Endothelial cell of umbilical vein (primary cell): Measurements from ENCODE around the gene XAF1. TPM values are rescaled to one million over a fixed set of nuclear protein-coding genes. Genes with fewer than 3 reads are reported as not detected.

Experiments
- BruUV-seq: library from RNA; stranded (reverse); fragments of 400-500 nt; replicated peaks from 2 replicates; lab custom pipeline; 2021; lab: Mats Ljungman, UMichigan
- CTCF ChIA-PET: fragments of 300-600, 350-600 bp; sonication (Branson Sonifier 250); formaldehyde crosslinking; loops from one replicate; lab custom pipeline; 2021; ENCODE audit warnings: antibody characterized with exemption, inconsistent platforms; lab: Charles Lee
- POLR2A ChIA-PET: fragments of 300-600, 350-600 bp; sonication (Branson Sonifier 250); formaldehyde crosslinking; loops from one replicate; lab custom pipeline; 2021; ENCODE audit warnings: antibody characterized with exemption, inconsistent platforms; lab: Charles Lee
- DNase-seq: peaks from one replicate; pipeline ENCODE4 v3.0.0-alpha.2; 2011; ENCODE audit warnings: low read depth, low spot score
- FAIRE-seq: peaks from 2 replicates; lab custom pipeline; 2011; peaks lifted over from hg19 to GRCh38; lab: Jason Lieb, UNC
- H2AFZ ChIP-seq: 2 replicates; pipeline ENCODE4 v1.6.0; 2012; ENCODE audit warnings: low read depth, low read length, control low read depth, inconsistent platforms
- H3K27ac ChIP-seq: 2 replicates; pipeline ENCODE4 v1.5.1; 2011; ENCODE audit warnings: low read depth, mild to moderate bottlenecking, control low read depth, low read length, moderate library complexity; ENCODE audit not compliant: insufficient read depth
- H3K27me3 ChIP-seq, 2 experiments: 2 replicates each; pipeline versions ENCODE4 v1.6.0 to v1.6.1; 2011; ENCODE audit warnings: low read length in 2 of 2, mixed read lengths in 1 of 2; ENCODE audit not compliant: control insufficient read depth in 2 of 2, insufficient read depth in 2 of 2
- H3K36me3 ChIP-seq, 2 experiments: 2 replicates in 1 of 2; 3 replicates in 1 of 2; pipeline ENCODE4 v1.5.1; 2011; ENCODE audit warnings: low read length in 2 of 2, mild to moderate bottlenecking in 1 of 2, moderate library complexity in 1 of 2; ENCODE audit not compliant: control insufficient read depth in 2 of 2, insufficient read depth in 2 of 2; ENCODE audit errors: extremely low read depth in 1 of 2
- H3K4me1 ChIP-seq: 3 replicates; pipeline ENCODE4 v1.5.1; 2011; ENCODE audit warnings: mild to moderate bottlenecking, low read length; ENCODE audit not compliant: control insufficient read depth, insufficient read depth; ENCODE audit errors: extremely low read depth
- H3K4me2 ChIP-seq: 2 replicates; pipeline ENCODE4 v1.6.1; 2011; ENCODE audit warnings: low read length, control low read depth, mixed read lengths; ENCODE audit not compliant: insufficient read depth
- H3K4me3 ChIP-seq, 3 experiments: fragments of 200-600 bp in 1 of 3; sonication (generic), shearing (Covaris generic) in 1 of 3; replicated peaks in 1 of 3; 2 replicates each; pipeline ENCODE4 v1.5.1; 2011 to 2016; ENCODE audit warnings: control low read depth in 3 of 3, low read length in 3 of 3, mild to moderate bottlenecking in 2 of 3, inconsistent platforms in 1 of 3, low read depth in 1 of 3, moderate library complexity in 1 of 3; ENCODE audit not compliant: insufficient read depth in 1 of 3
- H3K79me2 ChIP-seq: 2 replicates; pipeline ENCODE4 v1.6.0; 2012; ENCODE audit warnings: low read length, inconsistent platforms; ENCODE audit not compliant: control insufficient read depth, insufficient read depth
- H3K9ac ChIP-seq: replicated peaks from 2 replicates; pipeline ENCODE3; 2011; ENCODE audit warnings: low read length, control low read depth; ENCODE audit not compliant: insufficient read depth; ENCODE audit errors: extremely low read depth
- H3K9me1 ChIP-seq: replicated peaks from 3 replicates; pipeline ENCODE4 v1.6.0; 2011; ENCODE audit warnings: mild to moderate bottlenecking, low read length; ENCODE audit not compliant: control insufficient read depth, insufficient read depth; ENCODE audit errors: extremely low read depth
- H3K9me3 ChIP-seq: replicated peaks from 2 replicates; pipeline ENCODE4 v1.5.1; 2012; ENCODE audit warnings: low read length, inconsistent platforms; ENCODE audit not compliant: control insufficient read depth, insufficient read depth
- H4K20me1 ChIP-seq: replicated peaks from 2 replicates; pipeline ENCODE3; 2011; ENCODE audit warnings: mild to moderate bottlenecking, low read length; ENCODE audit not compliant: control insufficient read depth, insufficient read depth; ENCODE audit errors: extremely low read depth
- EZH2 ChIP-seq: IDR thresholded peaks from 2 replicates; pipeline ENCODE4 v1.6.1; 2012; ENCODE audit warnings: borderline replicate concordance, low read depth, mild to moderate bottlenecking, moderate library complexity, low read length, inconsistent platforms; ENCODE audit not compliant: severe bottlenecking
- FOS ChIP-seq: IDR thresholded peaks from 2 replicates; pipeline ENCODE4 v1.6.1; 2011; ENCODE audit warnings: mild to moderate bottlenecking, low read length, moderate library complexity, borderline replicate concordance; ENCODE audit not compliant: insufficient read depth
- GATA2 ChIP-seq: IDR thresholded peaks from 2 replicates; pipeline ENCODE4 v1.7.0; 2011; ENCODE audit warnings: low read depth, mild to moderate bottlenecking, moderate library complexity, mixed read lengths, low read length; ENCODE audit not compliant: insufficient read length, insufficient read depth
- JUN ChIP-seq: IDR thresholded peaks from 2 replicates; pipeline ENCODE4 v1.6.1; 2011; ENCODE audit warnings: borderline replicate concordance, low read depth; ENCODE audit not compliant: insufficient read length, insufficient read depth
- MAX ChIP-seq: IDR thresholded peaks from 2 replicates; pipeline ENCODE4 v1.6.1; 2011; ENCODE audit not compliant: insufficient read depth, insufficient read length
- MYC ChIP-seq: IDR thresholded peaks from one replicate; pipeline ENCODE4 v1.6.1; 2011; ENCODE audit warnings: mild to moderate bottlenecking, low read depth, low read length
- POLR2A ChIP-seq: IDR thresholded peaks from 2 replicates; pipeline ENCODE4 v1.6.1; 2012; ENCODE audit warnings: low read depth, mild to moderate bottlenecking, control low read depth, low read length
- POLR2AphosphoS5 ChIP-seq: IDR thresholded peaks from 2 replicates; pipeline ENCODE4 v1.6.1; 2012; ENCODE audit warnings: low read depth, mild to moderate bottlenecking, control low read depth, low read length, moderate library complexity; ENCODE audit not compliant: insufficient read depth
- dilution Hi-C: fragments of 300-500 bp; cut with MboI; formaldehyde crosslinking; loops from one replicate; pipeline ENCODE4 v1.15.0; 2019; ENCODE audit warnings: low sequenced_read_pairs; ENCODE audit not compliant: extremely low pct_ligation_motif_present
- intact Hi-C: fragments of 100-400 bp; cut with micrococcal nuclease; formaldehyde crosslinking; loops from one replicate; pipeline ENCODE4 v1.10.0; 2022
- polyA plus RNA-seq, 4 experiments: library from polyadenylated mRNA; depleted of rRNA in 3 of 4; stranded (reverse) in 3 of 4; unstranded in 1 of 4; fragments of >200 nt; gene quantifications; 2 replicates each; pipeline versions ENCODE4 v1.2.1 to v1.2.3, GENCODE V29; 2011 to 2012; ENCODE audit warnings: missing spikeins in 1 of 4
- total RNA-seq: library from RNA; stranded (reverse); gene quantifications from 2 replicates; pipeline ENCODE4 v1.2.3, GENCODE V29; 2021
- TF ChIP-seq, protein P1 (sequence below), 2 donors: IDR thresholded peaks; 1 replicate in 1 of 2; 2 replicates in 1 of 2; pipeline ENCODE4 v1.5.1; 2011; ENCODE audit warnings: low read length in 2 of 2, mild to moderate bottlenecking in 2 of 2, moderate library complexity in 2 of 2, control low read depth in 1 of 2, inconsistent platforms in 1 of 2, low read depth in 1 of 2; ENCODE audit not compliant: insufficient read depth in 1 of 2; ENCODE audit errors: extremely low read depth in 1 of 2

XAF1 gene
- total and polyA plus RNA-seq, 2 donors (not counting 3 experiments of a cell fraction or from before 2014, with no cell fraction given): 6.3 to 21.5 TPM

- Histone ChIP-seq H3K4me1 (no peaks in the 10 kb centered on the region), H3K4me3 (no peak within 1 kb of the TSS), H3K36me3 (no peaks in the 10 kb centered on the region), H2AFZ (peak within 1 kb of the TSS; percentile 11), H3K9me3 (no peaks in the 10 kb centered on the region), H3K4me2 (no peak within 1 kb of the TSS), H3K9me1 (no peaks in the 10 kb centered on the region), H3K27me3 (peaks cover 28 to 32% of the 10 kb centered on the region in 2 experiments), H3K9ac (no peak within 1 kb of the TSS), H3K79me2 (no peaks in the 10 kb centered on the region), H4K20me1 (no peaks in the 10 kb centered on the region), H3K27ac (no peak within 1 kb of the TSS)
- ChIA-PET CTCF (interaction anchor here (1.2 to 2.4 kb wide), 4 partner anchors 12 to 130 kb away, joined by 3 to 12 read pairs (median 6); no protein-coding TSS in a partner anchor), POLR2A (no interaction called here)
- dilution Hi-C loops (no loop called here), intact Hi-C loops (no loop called here)
- BruUV-seq: no TSS peak
- TF ChIP-seq JUN (no peak), POLR2AphosphoS5 (no peak), MYC (no peak)
- TF ChIP-seq, protein P1, sequence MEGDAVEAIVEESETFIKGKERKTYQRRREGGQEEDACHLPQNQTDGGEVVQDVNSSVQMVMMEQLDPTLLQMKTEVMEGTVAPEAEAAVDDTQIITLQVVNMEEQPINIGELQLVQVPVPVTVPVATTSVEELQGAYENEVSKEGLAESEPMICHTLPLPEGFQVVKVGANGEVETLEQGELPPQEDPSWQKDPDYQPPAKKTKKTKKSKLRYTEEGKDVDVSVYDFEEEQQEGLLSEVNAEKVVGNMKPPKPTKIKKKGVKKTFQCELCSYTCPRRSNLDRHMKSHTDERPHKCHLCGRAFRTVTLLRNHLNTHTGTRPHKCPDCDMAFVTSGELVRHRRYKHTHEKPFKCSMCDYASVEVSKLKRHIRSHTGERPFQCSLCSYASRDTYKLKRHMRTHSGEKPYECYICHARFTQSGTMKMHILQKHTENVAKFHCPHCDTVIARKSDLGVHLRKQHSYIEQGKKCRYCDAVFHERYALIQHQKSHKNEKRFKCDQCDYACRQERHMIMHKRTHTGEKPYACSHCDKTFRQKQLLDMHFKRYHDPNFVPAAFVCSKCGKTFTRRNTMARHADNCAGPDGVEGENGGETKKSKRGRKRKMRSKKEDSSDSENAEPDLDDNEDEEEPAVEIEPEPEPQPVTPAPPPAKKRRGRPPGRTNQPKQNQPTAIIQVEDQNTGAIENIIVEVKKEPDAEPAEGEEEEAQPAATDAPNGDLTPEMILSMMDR (IDR thresholded peaks at IDR 0.05; ENCODE audit: extremely low read depth in 1 of 2, insufficient read depth in 1 of 2, low read depth in 1 of 2, low read length in 2 of 2): peak; percentile 12 to 53
- FAIRE-seq: no peak
- peak; percentile 8 for DNase-seq
Observed at GRCh38 chr17:6713130-6713917, 42.5 kb upstream of the XAF1 start, which contains the start of gene SLC13A5. Gene SLC13A5 (minus strand): TSS chr17:6713369. CDS start chr17:6713333, 36 bp downstream.

DNA sequence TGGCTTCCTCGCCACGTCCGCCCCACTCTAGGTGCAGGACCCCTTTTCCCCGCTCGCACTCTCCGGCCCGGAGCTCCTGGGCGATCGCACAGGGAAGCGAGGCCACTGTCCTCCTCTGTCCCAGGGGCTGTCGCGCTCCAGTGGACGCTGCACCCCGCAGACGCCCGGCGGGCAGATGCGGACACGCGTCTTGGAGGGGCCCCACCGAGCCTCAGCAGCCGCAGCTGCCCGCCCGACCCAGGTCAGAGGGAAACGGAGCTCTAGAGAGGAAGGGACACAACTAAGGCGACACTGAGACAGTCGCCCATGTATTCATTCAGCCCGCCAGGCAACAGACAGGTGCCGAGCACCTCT, 42.0 kb upstream of the XAF1 start:
- H3K4me2 ChIP-seq: no peak overlapping the region
- POLR2A ChIA-PET: no interaction called here
- no peaks in the 10 kb centered on the region for H3K79me2 ChIP-seq
- no peak for DNase-seq
- no peak overlapping the region for H3K9ac ChIP-seq
- dilution Hi-C loops (no loop called here), intact Hi-C loops (no loop called here)
- H4K20me1 ChIP-seq: no peaks in the 10 kb centered on the region
- H3K4me3 ChIP-seq: no peak overlapping the region
- no peaks in the 10 kb centered on the region for H3K9me3 ChIP-seq
- no peak for FAIRE-seq
- no peaks in the 10 kb centered on the region for H3K9me1 ChIP-seq
- no peaks in the 10 kb centered on the region for H3K36me3 ChIP-seq
- H3K27ac ChIP-seq: no peak overlapping the region
- H3K27me3 ChIP-seq: peaks cover 28 to 32% of the 10 kb centered on the region in 2 experiments
- no peaks in the 10 kb centered on the region for H3K4me1 ChIP-seq
- no peak for TF ChIP-seq EZH2
- no peak for TF ChIP-seq POLR2AphosphoS5
- no peak for TF ChIP-seq POLR2A
- no peak for TF ChIP-seq JUN
- no peak for TF ChIP-seq MAX
- TF ChIP-seq FOS: no peak
- no peak for TF ChIP-seq GATA2
- TF ChIP-seq MYC: no peak
- TF ChIP-seq, protein P1 (IDR thresholded peaks at IDR 0.05; ENCODE audit: extremely low read depth in 1 of 2, insufficient read depth in 1 of 2, low read depth in 1 of 2, low read length in 2 of 2): no peak
- H2AFZ ChIP-seq: peak overlapping the region; percentile 11
- CTCF ChIA-PET: no interaction called here
- no TSS peak for BruUV-seq
